Superior temporal gyrus (tissue), 1 donor: ENCODE data around the gene LRIG1.

ENCODE experiments used
- DNase-seq: peaks from one replicate; pipeline ENCODE4 v3.0.0-alpha.2; 2016; ENCODE audit errors: extremely low spot score

Gene LRIG1

GRCh38 chr3:66403323-66403990 lies 97.4 kb downstream of the LRIG1 start:
- no peak for DNase-seq

- DNase-seq: no peak
These were observed 98.1 kb downstream of the LRIG1 start for GRCh38 chr3:66402596-66403290.

GRCh38 chr3:66401675-66402491 lies 98.9 kb downstream of the LRIG1 start:
- no peak for DNase-seq

- no peak for DNase-seq
These were observed 99.7 kb downstream of the LRIG1 start for GRCh38 chr3:66401157-66401550.

GRCh38 chr3:66400411-66401156 lies 100.2 kb downstream of the LRIG1 start:
- no peak for DNase-seq

GRCh38 chr3:66399529-66400232 lies 101.1 kb downstream of the LRIG1 start:
- DNase-seq: no peak

GRCh38 chr3:66398228-66399025 lies 102.4 kb downstream of the LRIG1 start:
- DNase-seq: no peak

- DNase-seq: no peak
These were observed 103.1 kb downstream of the LRIG1 start for GRCh38 chr3:66397745-66398144.

- no peak for DNase-seq
These were observed 103.9 kb downstream of the LRIG1 start for GRCh38 chr3:66396888-66397287.

GRCh38 chr3:66396161-66396760 lies 104.6 kb downstream of the LRIG1 start:
- no peak for DNase-seq

GRCh38 chr3:66395635-66396034 lies 105.2 kb downstream of the LRIG1 start:
- no peak for DNase-seq

- DNase-seq: no peak
These were observed 106.0 kb downstream of the LRIG1 start for GRCh38 chr3:66394753-66395249.

- DNase-seq: no peak
These were observed 106.6 kb downstream of the LRIG1 start for GRCh38 chr3:66394019-66394752.

- no peak for DNase-seq
These were observed 107.4 kb downstream of the LRIG1 start for GRCh38 chr3:66393333-66394005.

- DNase-seq: no peak
These were observed 107.9 kb downstream of the LRIG1 start for GRCh38 chr3:66392966-66393332.

GRCh38 chr3:66392512-66392911 lies 108.3 kb downstream of the LRIG1 start:
- DNase-seq: no peak

GRCh38 chr3:66390013-66390412 lies 110.8 kb downstream of the LRIG1 start:
- no peak for DNase-seq

GRCh38 chr3:66386925-66387650 lies 113.7 kb downstream of the LRIG1 start:
- peak; percentile 75 for DNase-seq
